GM18526 (cell line): Measurements from ENCODE around the gene SDR42E2.

Experiments used
- POLR2A ChIP-seq: IDR thresholded peaks from 3 replicates; pipeline ENCODE4 v1.6.1; 2011; ENCODE audit not compliant: insufficient read length; ENCODE audit errors: extremely low read depth

SDR42E2 gene

GRCh38 chr16:22161999-22162655, at the start of gene SDR42E2:
TSS of gene SDR42E2 (plus strand) at chr16:22162506. CDS start at chr16:22165583, 3,077 bp downstream.
- no peak for TF ChIP-seq POLR2A

- no peak for TF ChIP-seq POLR2A
These were observed 46.1 kb upstream of the SDR42E2 start for GRCh38 chr16:22116095-22116700.

- TF ChIP-seq POLR2A, result no peak
These were observed 44.7 kb upstream of the SDR42E2 start for GRCh38 chr16:22117609-22118008.

- no peak for TF ChIP-seq POLR2A
These were observed 41.9 kb upstream of the SDR42E2 start for GRCh38 chr16:22120440-22120839.

- TF ChIP-seq POLR2A, result no peak
These were observed 40.1 kb upstream of the SDR42E2 start for GRCh38 chr16:22122239-22122638.

GRCh38 chr16:22123146-22123545, 39.2 kb upstream of the SDR42E2 start:
- no peak for TF ChIP-seq POLR2A

GRCh38 chr16:22123759-22124490, 38.4 kb upstream of the SDR42E2 start:
- no peak for TF ChIP-seq POLR2A

- TF ChIP-seq POLR2A, result no peak
These were observed 37.6 kb upstream of the SDR42E2 start for GRCh38 chr16:22124583-22125284.

- no peak for TF ChIP-seq POLR2A
These were observed 36.2 kb upstream of the SDR42E2 start for GRCh38 chr16:22126037-22126558.

- no peak for TF ChIP-seq POLR2A
These were observed 31.8 kb upstream of the SDR42E2 start for GRCh38 chr16:22130528-22130927.

GRCh38 chr16:22132801-22133200, 29.5 kb upstream of the SDR42E2 start:
- no peak for TF ChIP-seq POLR2A

- no peak for TF ChIP-seq POLR2A
These were observed 23.8 kb upstream of the SDR42E2 start for GRCh38 chr16:22138482-22138881.

GRCh38 chr16:22139008-22139407, 23.3 kb upstream of the SDR42E2 start:
- no peak for TF ChIP-seq POLR2A

- TF ChIP-seq POLR2A, result no peak
These were observed 22.6 kb upstream of the SDR42E2 start for GRCh38 chr16:22139732-22140131.

- no peak for TF ChIP-seq POLR2A
These were observed 20.5 kb upstream of the SDR42E2 start for GRCh38 chr16:22141767-22142166.
